SU-DHL-6 (cell line): ENCODE results near the gene G0S2.

ENCODE experiments used
- EZH2phosphoT487 ChIP-seq: fragments of 200-600 bp; sonication (generic), shearing (Covaris generic); conservative IDR thresholded peaks from 2 replicates; pipeline ENCODE4 v1.6.1; 2018; ENCODE audit warnings: mild to moderate bottlenecking, antibody characterized with exemption, low read length, moderate library complexity, mixed read lengths
- TF ChIP-seq, protein P1 (sequence below): fragments of 200-600 bp; sonication (generic); IDR thresholded peaks from one replicate; pipeline ENCODE4 v1.5.1; 2017; ENCODE audit warnings: antibody characterized with exemption, mild to moderate bottlenecking, low read length, moderate library complexity; ENCODE audit not compliant: insufficient read depth, poor library complexity, severe bottlenecking

DNA sequence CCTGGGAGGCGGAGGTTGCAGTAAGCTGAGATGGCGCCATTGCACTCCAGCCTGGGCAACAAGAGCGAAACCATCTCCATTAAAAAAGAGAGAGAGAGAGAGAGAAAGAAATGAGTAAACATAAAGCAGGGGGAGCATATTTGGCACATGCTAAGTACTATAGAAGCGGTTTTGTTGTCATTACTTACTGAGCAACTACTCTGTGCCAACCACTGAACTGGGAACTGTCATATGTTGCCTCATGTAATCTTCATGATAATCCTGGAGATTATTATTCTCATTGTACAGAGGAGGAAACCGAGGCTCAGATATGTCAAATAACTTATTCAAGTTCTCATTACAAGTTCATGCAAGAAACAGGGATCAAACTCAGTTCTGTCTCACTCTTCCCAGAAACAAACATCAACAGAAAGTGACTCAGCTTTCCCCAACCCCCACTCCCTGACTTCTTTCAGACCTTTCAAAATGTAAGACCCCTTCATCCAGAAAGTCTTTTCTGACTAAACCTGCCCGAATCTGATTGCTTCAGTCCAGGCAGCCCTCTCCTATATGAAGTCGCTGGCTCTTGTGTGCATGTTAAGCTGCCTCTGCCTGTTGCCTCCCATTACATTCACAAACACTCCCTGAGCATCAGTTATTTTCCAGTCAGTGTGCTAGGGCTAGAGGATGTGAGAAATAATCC lies 46.5 kb upstream of the G0S2 start:
- TF ChIP-seq, protein P1, sequence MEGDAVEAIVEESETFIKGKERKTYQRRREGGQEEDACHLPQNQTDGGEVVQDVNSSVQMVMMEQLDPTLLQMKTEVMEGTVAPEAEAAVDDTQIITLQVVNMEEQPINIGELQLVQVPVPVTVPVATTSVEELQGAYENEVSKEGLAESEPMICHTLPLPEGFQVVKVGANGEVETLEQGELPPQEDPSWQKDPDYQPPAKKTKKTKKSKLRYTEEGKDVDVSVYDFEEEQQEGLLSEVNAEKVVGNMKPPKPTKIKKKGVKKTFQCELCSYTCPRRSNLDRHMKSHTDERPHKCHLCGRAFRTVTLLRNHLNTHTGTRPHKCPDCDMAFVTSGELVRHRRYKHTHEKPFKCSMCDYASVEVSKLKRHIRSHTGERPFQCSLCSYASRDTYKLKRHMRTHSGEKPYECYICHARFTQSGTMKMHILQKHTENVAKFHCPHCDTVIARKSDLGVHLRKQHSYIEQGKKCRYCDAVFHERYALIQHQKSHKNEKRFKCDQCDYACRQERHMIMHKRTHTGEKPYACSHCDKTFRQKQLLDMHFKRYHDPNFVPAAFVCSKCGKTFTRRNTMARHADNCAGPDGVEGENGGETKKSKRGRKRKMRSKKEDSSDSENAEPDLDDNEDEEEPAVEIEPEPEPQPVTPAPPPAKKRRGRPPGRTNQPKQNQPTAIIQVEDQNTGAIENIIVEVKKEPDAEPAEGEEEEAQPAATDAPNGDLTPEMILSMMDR, result no peak
- no peak for TF ChIP-seq EZH2phosphoT487
